GM18499 (cell line): Measurements from ENCODE around the gene MOSPD2.

Experiments used
- ATAC-seq: cut with Tn5 transposase; IDR thresholded peaks from one replicate; pipeline ENCODE4 v1.9.1; 2021; ENCODE audit warnings: moderate number of reproducible peaks; ENCODE audit not compliant: insufficient read depth, unreplicated experiment

The MOSPD2 gene

DNA sequence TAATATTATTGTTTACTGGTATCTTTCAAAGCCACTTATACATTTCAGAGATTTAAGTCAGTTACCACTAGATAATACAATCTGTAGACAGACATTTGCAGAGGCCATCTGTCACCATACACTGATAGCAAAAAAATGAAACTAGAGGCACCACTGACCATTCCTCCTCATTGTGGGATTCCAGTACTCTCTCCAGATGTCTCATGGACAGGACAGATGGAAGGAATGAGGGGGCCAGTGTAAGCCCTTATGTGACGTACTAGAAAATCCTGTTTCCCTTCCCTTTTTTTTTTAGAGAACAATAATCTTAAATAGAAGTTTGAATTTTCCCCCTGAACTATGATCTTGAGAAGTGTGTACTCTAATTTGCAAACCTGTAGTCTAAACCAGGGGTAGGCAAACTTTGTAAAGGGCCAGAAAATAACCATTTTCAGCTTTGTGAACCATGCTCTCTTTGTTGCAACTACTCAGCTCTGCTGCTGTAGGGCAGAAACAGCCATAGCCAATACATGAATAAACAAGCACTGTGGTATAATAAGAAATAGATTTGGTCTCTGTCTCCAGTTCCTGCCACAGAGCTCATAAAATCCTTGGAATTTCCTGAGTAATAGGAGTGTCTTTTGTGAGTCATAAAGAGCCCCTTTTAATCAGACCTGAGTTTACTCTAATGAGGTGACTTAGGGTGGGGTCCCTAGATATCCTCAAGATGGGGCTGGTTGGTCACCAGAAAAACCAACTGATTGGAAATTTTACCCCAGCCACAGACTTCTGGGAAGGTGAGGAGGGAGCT is 90.4 kb downstream of the MOSPD2 start:
- ATAC-seq: no peak

GRCh38 chrX:14964500-14964899 is 91.3 kb downstream of the MOSPD2 start:
- no peak for ATAC-seq
